IMR-90 (cell line): Measurements from ENCODE around the gene CTIF. TPM values are rescaled to one million over a fixed set of nuclear protein-coding genes. Genes with fewer than 3 reads are reported as not detected.

Source experiments
- ATAC-seq: fragments of 200-7000 bp; cut with Tn5 transposase; 2 replicates; pipeline ENCODE4 v1.9.1; 2020; ENCODE audit warnings: low read depth, mild to moderate bottlenecking, moderate library complexity
- BruUV-seq: library from RNA; stranded (reverse); fragments of 400-500 nt; replicated peaks from 2 replicates; lab custom pipeline; 2021; lab: Mats Ljungman, UMichigan
- CTCF ChIA-PET: fragments of 300-600 bp; formaldehyde crosslinking; extraction: SDS; loops from one replicate; lab custom pipeline; 2021; ENCODE audit warnings: antibody characterized with exemption; lab: Yijun Ruan, JAX
- POLR2A ChIA-PET: fragments of 300-600 bp; sonication (Branson Sonifier 250); formaldehyde crosslinking; loops from one replicate; lab custom pipeline; 2022; ENCODE audit warnings: antibody characterized with exemption; ENCODE audit not compliant: unreplicated experiment; lab: Charles Lee
- DNase-seq: peaks from one replicate; pipeline ENCODE4 v3.0.0; 2013
- H2AFZ ChIP-seq: replicated peaks from 2 replicates; pipeline ENCODE3; 2013; ENCODE audit warnings: low read length, mild to moderate bottlenecking; ENCODE audit not compliant: poor library complexity
- H2AK5ac ChIP-seq: 2 replicates; pipeline ENCODE4 v1.6.1; 2013; ENCODE audit warnings: low read depth, low read length, inconsistent platforms
- H2AK9ac ChIP-seq: replicated peaks from 2 replicates; pipeline ENCODE3; 2013; ENCODE audit warnings: mild to moderate bottlenecking, low read depth, low read length, moderate library complexity; ENCODE audit not compliant: poor library complexity
- H2BK120ac ChIP-seq: 2 replicates; pipeline ENCODE4 v1.6.1; 2013; ENCODE audit warnings: low read depth, low read length, inconsistent platforms
- H2BK15ac ChIP-seq: 3 replicates; pipeline ENCODE4 v1.6.1; 2013; ENCODE audit warnings: low read depth, low read length, inconsistent platforms
- H2BK20ac ChIP-seq: 2 replicates; pipeline ENCODE4 v1.6.1; 2013; ENCODE audit warnings: low read depth, mild to moderate bottlenecking, inconsistent platforms, low read length, moderate library complexity
- H2BK5ac ChIP-seq: 2 replicates; pipeline ENCODE4 v1.6.1; 2013; ENCODE audit warnings: mild to moderate bottlenecking, low read depth, low read length, inconsistent platforms; ENCODE audit not compliant: poor library complexity, severe bottlenecking
- H3K14ac ChIP-seq: replicated peaks from 2 replicates; pipeline ENCODE4 v1.6.1; 2013; ENCODE audit warnings: low read depth, low read length, inconsistent platforms
- H3K18ac ChIP-seq: 2 replicates; pipeline ENCODE4 v1.6.1; 2013; ENCODE audit warnings: low read depth, low read length, control low read depth
- H3K23ac ChIP-seq: 2 replicates; pipeline ENCODE4 v1.6.1; 2013; ENCODE audit warnings: low read depth, low read length, inconsistent platforms
- H3K27ac ChIP-seq: 2 replicates; pipeline ENCODE4 v1.5.1; 2013; ENCODE audit warnings: mild to moderate bottlenecking, control low read depth, low read length; ENCODE audit not compliant: insufficient read depth
- H3K27me3 ChIP-seq: 2 replicates; pipeline ENCODE4 v1.6.1; 2013; ENCODE audit warnings: low read length; ENCODE audit not compliant: control insufficient read depth, insufficient read depth
- H3K36me3 ChIP-seq: 2 replicates; pipeline ENCODE4 v1.6.1; 2013; ENCODE audit warnings: low read length, mixed read lengths; ENCODE audit not compliant: control insufficient read depth, insufficient read depth
- H3K4ac ChIP-seq: 2 replicates; pipeline ENCODE4 v1.6.1; 2013; ENCODE audit warnings: low read depth, low read length, inconsistent platforms
- H3K4me1 ChIP-seq: 2 replicates; pipeline ENCODE4 v1.6.1; 2013; ENCODE audit warnings: low read length, mixed read lengths; ENCODE audit not compliant: control insufficient read depth, insufficient read depth
- H3K4me2 ChIP-seq: 2 replicates; pipeline ENCODE4 v1.6.1; 2013; ENCODE audit warnings: low read depth, mild to moderate bottlenecking, control low read depth, low read length, moderate library complexity
- H3K4me3 ChIP-seq: 2 replicates; pipeline ENCODE4 v1.5.1; 2013; ENCODE audit warnings: low read depth, mild to moderate bottlenecking, control low read depth, low read length, moderate library complexity; ENCODE audit not compliant: insufficient read depth
- H3K56ac ChIP-seq: 2 replicates; pipeline ENCODE4 v1.6.1; 2013; ENCODE audit warnings: low read length, inconsistent platforms; ENCODE audit not compliant: insufficient read depth; ENCODE audit errors: extremely low read depth
- H3K79me1 ChIP-seq, 2 experiments: 2 replicates each; pipeline ENCODE4 v1.6.1; 2013; ENCODE audit warnings: low read length in 2 of 2, inconsistent platforms in 1 of 2, low read depth in 1 of 2
- H3K9ac ChIP-seq: 2 replicates; pipeline ENCODE4 v1.6.1; 2013; ENCODE audit warnings: low read depth, low read length, control low read depth
- H3K9me1 ChIP-seq: 2 replicates; pipeline ENCODE4 v1.6.1; 2013; ENCODE audit warnings: low read length, inconsistent platforms; ENCODE audit not compliant: insufficient read depth
- H3K9me3 ChIP-seq: 2 replicates; pipeline ENCODE4 v1.6.1; 2013; ENCODE audit warnings: low read length; ENCODE audit not compliant: control insufficient read depth, insufficient read depth
- H4K20me1 ChIP-seq: 2 replicates; pipeline ENCODE4 v1.6.1; 2013; ENCODE audit warnings: low read length, inconsistent platforms; ENCODE audit not compliant: insufficient read depth
- H4K5ac ChIP-seq: 2 replicates; pipeline ENCODE4 v1.6.1; 2013; ENCODE audit warnings: mild to moderate bottlenecking, low read depth, low read length, control low read depth
- H4K8ac ChIP-seq, 2 experiments: 2 replicates each; pipeline ENCODE4 v1.6.1; 2013; ENCODE audit warnings: low read depth in 2 of 2, low read length in 2 of 2, control low read depth in 1 of 2, inconsistent platforms in 1 of 2
- H4K91ac ChIP-seq: 2 replicates; pipeline ENCODE4 v1.6.1; 2013; ENCODE audit warnings: low read depth, low read length, inconsistent platforms; ENCODE audit not compliant: insufficient read depth
- BHLHE40 ChIP-seq: fragments of 150-350 bp; IDR thresholded peaks from 2 replicates; pipeline ENCODE4 v1.6.1; 2016; ENCODE audit warnings: mild to moderate bottlenecking, low read depth, low read length
- CEBPB ChIP-seq: IDR thresholded peaks from 2 replicates; pipeline ENCODE4 v1.6.1; 2012; ENCODE audit warnings: low read depth, low read length, improper control_type of control experiment
- CHD1 ChIP-seq: IDR thresholded peaks from 2 replicates; pipeline ENCODE4 v1.6.1; 2012; ENCODE audit warnings: low read depth, low read length, improper control_type of control experiment
- FOS ChIP-seq: fragments of 150-350 bp; IDR thresholded peaks from 2 replicates; pipeline ENCODE4 v1.6.1; 2016; ENCODE audit warnings: low read depth, low read length
- MAFK ChIP-seq: IDR thresholded peaks from 2 replicates; pipeline ENCODE4 v1.6.1; 2012; ENCODE audit warnings: low read depth, low read length, improper control_type of control experiment
- MAZ ChIP-seq: IDR thresholded peaks from 2 replicates; pipeline ENCODE4 v1.6.1; 2012; ENCODE audit warnings: low read depth, mild to moderate bottlenecking, low read length, improper control_type of control experiment, moderate library complexity, borderline replicate concordance
- MXI1 ChIP-seq: IDR thresholded peaks from 2 replicates; pipeline ENCODE4 v1.6.1; 2012; ENCODE audit warnings: low read depth, mild to moderate bottlenecking, low read length, moderate library complexity, borderline replicate concordance
- NFE2L2 ChIP-seq: fragments of 150-350 bp; IDR thresholded peaks from 2 replicates; pipeline ENCODE4 v1.6.1; 2016; ENCODE audit warnings: low read depth, mild to moderate bottlenecking, low read length
- POLR2A ChIP-seq: IDR thresholded peaks from 2 replicates; pipeline ENCODE4 v1.6.1; 2012; ENCODE audit warnings: mild to moderate bottlenecking, low read depth, low read length
- RAD21 ChIP-seq: IDR thresholded peaks from 2 replicates; pipeline ENCODE4 v1.6.1; 2012; ENCODE audit warnings: low read length, improper control_type of control experiment
- RCOR1 ChIP-seq: IDR thresholded peaks from 2 replicates; pipeline ENCODE4 v1.6.1; 2012; ENCODE audit warnings: mild to moderate bottlenecking, low read length, improper control_type of control experiment; ENCODE audit not compliant: insufficient replicate concordance
- RFX5 ChIP-seq: IDR thresholded peaks from 2 replicates; pipeline ENCODE4 v1.8.0; 2012; ENCODE audit warnings: low read depth, mild to moderate bottlenecking, low read length, moderate library complexity
- SMC3 ChIP-seq: fragments of 150-350 bp; IDR thresholded peaks from 2 replicates; pipeline ENCODE4 v1.6.1; 2016; ENCODE audit warnings: low read depth, mild to moderate bottlenecking, antibody characterized with exemption, low read length, moderate library complexity
- dilution Hi-C: fragments of 300-500 bp; cut with HindIII; formaldehyde crosslinking; loops from one replicate; pipeline ENCODE4 v1.14.3; 2018; ENCODE audit warnings: low sequenced_read_pairs; ENCODE audit not compliant: unreplicated experiment
- in situ Hi-C: fragments of 300-500 bp; cut with MboI; formaldehyde crosslinking; loops from 3 replicates; pipeline ENCODE4 v1.14.3; 2019; ENCODE audit warnings: low sequenced_read_pairs, inconsistent platforms, mixed read lengths
- intact Hi-C: fragments of 100-400 bp; cut with micrococcal nuclease; formaldehyde crosslinking; loops from 2 replicates; pipeline ENCODE4 v1.10.0; 2022
- polyA plus RNA-seq, 3 experiments: library from polyadenylated mRNA; depleted of rRNA; stranded (reverse); fragments of >200 nt; gene quantifications; 2 replicates each; pipeline ENCODE4 v1.2.3, GENCODE V29; 2012; ENCODE audit warnings: low replicate concordance in 1 of 3
- total RNA-seq: library from RNA; depleted of rRNA; stranded (reverse); fragments of >200 nt; gene quantifications from 2 replicates; pipeline ENCODE4 v1.2.3, GENCODE V29; 2012
- TF ChIP-seq, protein P1 (sequence below): conservative IDR thresholded peaks from 2 replicates; pipeline ENCODE4 v1.5.1; 2012; ENCODE audit warnings: mild to moderate bottlenecking, low read depth, low read length, improper control_type of control experiment
- TF ChIP-seq, protein P2 (sequence below): fragments of 150-350 bp; IDR thresholded peaks from 2 replicates; pipeline ENCODE4 v1.6.1; 2017; ENCODE audit warnings: mild to moderate bottlenecking, antibody characterized with exemption, low read length, low read depth
- TF ChIP-seq, protein P3 (sequence below): fragments of 150-350 bp; IDR thresholded peaks from 2 replicates; pipeline ENCODE4 v1.6.1; 2016; ENCODE audit warnings: low read depth, mild to moderate bottlenecking, low read length, moderate library complexity, borderline replicate concordance

Gene CTIF
- total and polyA plus RNA-seq, 2 of the 4 experiments (the other 2 are of a cell fraction): 25.1 to 57.0 TPM

DNA sequence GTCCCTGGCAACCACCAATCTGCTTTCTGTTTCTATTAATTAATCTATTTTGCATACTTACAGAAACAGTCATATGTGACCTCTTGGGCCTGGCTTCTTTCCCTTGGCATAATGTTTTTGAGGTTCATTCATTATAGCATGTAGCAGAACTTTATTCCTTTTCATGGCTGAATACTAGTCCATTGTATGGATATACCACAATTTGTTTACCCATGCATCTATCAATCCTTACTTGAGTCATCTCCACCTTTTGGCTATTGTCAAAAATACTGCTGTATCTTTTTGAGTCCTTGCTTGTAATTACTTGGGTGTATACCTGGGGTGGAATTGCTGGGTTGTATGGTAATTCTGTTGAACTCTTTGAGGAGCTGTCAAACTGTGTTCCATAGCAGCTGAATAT lies 126.8 kb downstream of the CTIF start:
- Histone ChIP-seq H2BK5ac (no peak overlapping the region), H2BK20ac (no peak overlapping the region), H2AFZ (no peak overlapping the region), H2BK120ac (no peak overlapping the region), H3K4ac (no peak overlapping the region), H4K5ac (no peak overlapping the region), H4K8ac (no peak overlapping the region), H3K36me3 (peaks cover 35% of the 10 kb centered on the region), H3K4me2 (no peak overlapping the region), H4K20me1 (peaks cover 31% of the 10 kb centered on the region), H2AK9ac (no peak overlapping the region), H2BK15ac (no peak overlapping the region), H3K9ac (no peak overlapping the region), H3K4me3 (no peak overlapping the region), H3K27me3 (no peaks in the 10 kb centered on the region), H3K79me1 (peaks cover 37 to 90% of the 10 kb centered on the region in 2 experiments), H4K91ac (no peak overlapping the region), H3K9me3 (no peaks in the 10 kb centered on the region; the same call in 1 of the 2 replicates), H3K27ac (no peak overlapping the region), H3K4me1 (peaks cover 22% of the 10 kb centered on the region), H3K14ac (no peak overlapping the region), H3K23ac (no peak overlapping the region), H3K18ac (no peak overlapping the region), H2AK5ac (no peak overlapping the region), H3K9me1 (peaks cover 17% of the 10 kb centered on the region), H3K56ac (no peak overlapping the region)
- in situ Hi-C loops: no loop called here
- intact Hi-C loops: loop anchor here (10.0 kb wide), 1 partner anchor 61 kb away; no protein-coding TSS in a partner anchor
- ATAC-seq (no peak), DNase-seq (no peak)
- BruUV-seq: no TSS peak
- ChIA-PET POLR2A (no interaction called here), CTCF (no interaction called here)
- TF ChIP-seq, protein P1, sequence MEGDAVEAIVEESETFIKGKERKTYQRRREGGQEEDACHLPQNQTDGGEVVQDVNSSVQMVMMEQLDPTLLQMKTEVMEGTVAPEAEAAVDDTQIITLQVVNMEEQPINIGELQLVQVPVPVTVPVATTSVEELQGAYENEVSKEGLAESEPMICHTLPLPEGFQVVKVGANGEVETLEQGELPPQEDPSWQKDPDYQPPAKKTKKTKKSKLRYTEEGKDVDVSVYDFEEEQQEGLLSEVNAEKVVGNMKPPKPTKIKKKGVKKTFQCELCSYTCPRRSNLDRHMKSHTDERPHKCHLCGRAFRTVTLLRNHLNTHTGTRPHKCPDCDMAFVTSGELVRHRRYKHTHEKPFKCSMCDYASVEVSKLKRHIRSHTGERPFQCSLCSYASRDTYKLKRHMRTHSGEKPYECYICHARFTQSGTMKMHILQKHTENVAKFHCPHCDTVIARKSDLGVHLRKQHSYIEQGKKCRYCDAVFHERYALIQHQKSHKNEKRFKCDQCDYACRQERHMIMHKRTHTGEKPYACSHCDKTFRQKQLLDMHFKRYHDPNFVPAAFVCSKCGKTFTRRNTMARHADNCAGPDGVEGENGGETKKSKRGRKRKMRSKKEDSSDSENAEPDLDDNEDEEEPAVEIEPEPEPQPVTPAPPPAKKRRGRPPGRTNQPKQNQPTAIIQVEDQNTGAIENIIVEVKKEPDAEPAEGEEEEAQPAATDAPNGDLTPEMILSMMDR: no peak
- TF ChIP-seq CHD1 (no peak), RAD21 (no peak), MAFK (no peak), MAZ (no peak), FOS (no peak), RFX5 (no peak), BHLHE40 (no peak), RCOR1 (no peak), NFE2L2 (no peak), POLR2A (no peak), SMC3 (no peak), MXI1 (no peak), CEBPB (no peak)
- TF ChIP-seq, protein P2, sequence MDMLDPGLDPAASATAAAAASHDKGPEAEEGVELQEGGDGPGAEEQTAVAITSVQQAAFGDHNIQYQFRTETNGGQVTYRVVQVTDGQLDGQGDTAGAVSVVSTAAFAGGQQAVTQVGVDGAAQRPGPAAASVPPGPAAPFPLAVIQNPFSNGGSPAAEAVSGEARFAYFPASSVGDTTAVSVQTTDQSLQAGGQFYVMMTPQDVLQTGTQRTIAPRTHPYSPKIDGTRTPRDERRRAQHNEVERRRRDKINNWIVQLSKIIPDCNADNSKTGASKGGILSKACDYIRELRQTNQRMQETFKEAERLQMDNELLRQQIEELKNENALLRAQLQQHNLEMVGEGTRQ: no peak
- TF ChIP-seq, protein P3, sequence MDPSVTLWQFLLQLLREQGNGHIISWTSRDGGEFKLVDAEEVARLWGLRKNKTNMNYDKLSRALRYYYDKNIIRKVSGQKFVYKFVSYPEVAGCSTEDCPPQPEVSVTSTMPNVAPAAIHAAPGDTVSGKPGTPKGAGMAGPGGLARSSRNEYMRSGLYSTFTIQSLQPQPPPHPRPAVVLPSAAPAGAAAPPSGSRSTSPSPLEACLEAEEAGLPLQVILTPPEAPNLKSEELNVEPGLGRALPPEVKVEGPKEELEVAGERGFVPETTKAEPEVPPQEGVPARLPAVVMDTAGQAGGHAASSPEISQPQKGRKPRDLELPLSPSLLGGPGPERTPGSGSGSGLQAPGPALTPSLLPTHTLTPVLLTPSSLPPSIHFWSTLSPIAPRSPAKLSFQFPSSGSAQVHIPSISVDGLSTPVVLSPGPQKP: no peak
- dilution Hi-C loops: no loop called here
